ENCODE results near the gene AMFR. TPM values are rescaled to one million over a fixed set of nuclear protein-coding genes. Genes with fewer than 3 reads are reported as not detected.

Gene AMFR
- total RNA-seq, 2 donors from 2014 or later = 87.7 to 130 TPM

DNA sequence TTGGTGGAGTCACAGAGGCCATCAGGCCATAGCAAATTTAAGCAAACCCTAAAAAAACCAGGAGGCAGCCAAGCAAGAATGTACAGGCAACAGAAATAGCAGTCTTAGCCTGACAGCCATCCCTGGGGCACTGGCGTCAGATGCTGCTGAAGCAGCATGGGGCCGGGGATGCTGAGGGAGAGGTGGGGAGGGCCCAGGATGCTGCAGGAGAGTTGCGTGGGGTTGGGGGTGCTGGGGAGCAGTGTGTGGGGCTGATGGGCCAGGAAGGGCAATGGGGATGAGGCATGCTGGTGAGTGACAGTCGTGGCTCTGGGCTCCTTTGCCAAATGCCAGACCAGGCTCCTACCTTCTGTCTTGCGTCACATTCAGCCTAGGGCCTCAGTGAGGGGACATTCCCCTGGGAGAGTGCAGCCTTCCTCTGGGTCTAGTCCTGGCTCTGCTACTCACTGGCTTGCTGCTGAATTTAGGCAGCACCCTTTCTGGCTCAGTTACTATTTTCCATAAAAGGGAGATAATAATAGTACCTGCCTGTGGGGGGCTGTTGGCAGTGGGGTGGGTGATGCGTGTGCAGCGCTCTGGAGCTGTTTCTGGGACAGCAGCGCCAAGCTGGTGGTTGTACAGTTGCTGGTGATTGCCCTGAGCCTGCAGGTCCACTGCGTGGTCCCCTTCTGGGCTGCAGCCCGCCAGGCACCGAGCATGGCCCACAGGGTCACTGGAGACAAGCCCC, 88.1 kb downstream of the AMFR start:
- no peak overlapping the region for H3K4me3 ChIP-seq
- H3K9me3 ChIP-seq = no peaks in the 10 kb centered on the region
- TF ChIP-seq CTCF (IDR thresholded peaks at IDR 0.05) = no peak
- TF ChIP-seq POLR2A (IDR thresholded peaks at IDR 0.05) = no peak
- no peaks in the 10 kb centered on the region for H3K4me1 ChIP-seq
- DNase-seq (no peak), ATAC-seq (no peak)
- no peaks in the 10 kb centered on the region for H3K36me3 ChIP-seq (replicated peaks in 1 of 2; ENCODE audit: insufficient read depth in 1 of 2, low read depth in 2 of 2)
- no peaks in the 10 kb centered on the region for H3K27me3 ChIP-seq
- intact Hi-C loops (cut with DNase I) = no loop called here
- no peak overlapping the region for H3K27ac ChIP-seq
- WGBS, 2 donors = 85 to 86% methylated on average over 10 to 11 of the region's 11 CpGs

DNA sequence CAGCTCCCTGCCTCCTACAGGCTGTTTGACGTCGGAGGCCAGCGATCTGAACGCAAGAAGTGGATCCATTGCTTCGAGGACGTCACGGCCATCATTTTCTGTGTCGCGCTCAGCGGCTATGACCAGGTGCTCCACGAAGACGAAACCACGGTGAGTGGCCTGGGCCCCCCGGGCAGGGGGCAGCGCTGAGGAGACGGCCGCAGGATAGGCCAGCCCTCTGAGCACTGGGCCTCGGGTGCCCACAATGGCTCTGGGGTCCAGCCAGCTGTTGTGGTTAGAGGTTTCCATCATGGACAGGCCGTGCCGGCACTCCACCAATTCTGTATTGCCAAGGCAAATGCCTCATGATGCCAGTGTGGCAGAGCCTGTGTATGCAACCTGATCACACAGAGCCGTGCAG, 88.6 kb downstream of the AMFR start:
- no peaks in the 10 kb centered on the region for H3K36me3 ChIP-seq (replicated peaks in 1 of 2; ENCODE audit: insufficient read depth in 1 of 2, low read depth in 2 of 2)
- ATAC-seq = no peak

GRCh38 chr16:56336071-56336688, 89.2 kb downstream of the AMFR start:
- no peak for TF ChIP-seq POLR2A (IDR thresholded peaks at IDR 0.05)
- no peak for TF ChIP-seq CTCF (IDR thresholded peaks at IDR 0.05)
- no peaks in the 10 kb centered on the region for H3K9me3 ChIP-seq
- intact Hi-C loops (cut with DNase I) = no loop called here
- H3K27me3 ChIP-seq = no peaks in the 10 kb centered on the region
- H3K27ac ChIP-seq = no peak overlapping the region
- no peaks in the 10 kb centered on the region for H3K4me1 ChIP-seq
- WGBS, 2 donors = 74 to 87% methylated on average over 8 of the region's 8 CpGs
- no peak overlapping the region for H3K4me3 ChIP-seq
- no peaks in the 10 kb centered on the region for H3K36me3 ChIP-seq (replicated peaks in 1 of 2; ENCODE audit: insufficient read depth in 1 of 2, low read depth in 2 of 2)
- DNase-seq = no peak
- ATAC-seq = no peak

More for the DNA sequence above, 88.6 kb downstream of the AMFR start:
- intact Hi-C loops (cut with DNase I) = no loop called here
- TF ChIP-seq POLR2A (IDR thresholded peaks at IDR 0.05) = no peak
- no peak for TF ChIP-seq CTCF (IDR thresholded peaks at IDR 0.05)
- no peak overlapping the region for H3K4me3 ChIP-seq
- H3K27ac ChIP-seq = no peak overlapping the region
- no peak for DNase-seq
- H3K9me3 ChIP-seq = no peaks in the 10 kb centered on the region
- no peaks in the 10 kb centered on the region for H3K27me3 ChIP-seq
- WGBS, 2 donors = 79 to 80% methylated on average over 16 to 21 of the region's 21 CpGs
- no peaks in the 10 kb centered on the region for H3K4me1 ChIP-seq

- Histone ChIP-seq H3K36me3 (replicated peaks in 1 of 2; ENCODE audit: insufficient read depth in 1 of 2, low read depth in 2 of 2) (no peaks in the 10 kb centered on the region), H3K4me3 (no peak overlapping the region), H3K9me3 (no peaks in the 10 kb centered on the region), H3K4me1 (no peaks in the 10 kb centered on the region), H3K27ac (no peak overlapping the region), H3K27me3 (no peaks in the 10 kb centered on the region)
- no peak for TF ChIP-seq CTCF (IDR thresholded peaks at IDR 0.05)
- TF ChIP-seq POLR2A (IDR thresholded peaks at IDR 0.05) = no peak
- no peak for ATAC-seq
- 80 to 90% methylated on average over 1 to 9 of the region's 9 CpGs for WGBS, 2 donors
- no peak for DNase-seq
- intact Hi-C loops (cut with DNase I) = no loop called here
Observed at GRCh38 chr16:56334761-56335160, 90.6 kb downstream of the AMFR start.
